Stomach (tissue), 9 donors: ENCODE data around the gene KCNK7. TPM values are rescaled to one million over a fixed set of nuclear protein-coding genes. Genes with fewer than 3 reads are reported as not detected.

Experiments
- DNase-seq, 2 donors: peaks; one replicate each; pipeline versions ENCODE4 v3.0.0 to v3.0.0-alpha.2; 2013 to 2019
- H3K27ac ChIP-seq, 5 donors: fragments of 200-600 bp in 4 of 5; sonication (generic) in 4 of 5; one replicate each; pipeline ENCODE4 v1.5.1; 2013 to 2019; ENCODE audit warnings: mild to moderate bottlenecking in 1 of 5, moderate library complexity in 1 of 5
- H3K27me3 ChIP-seq, 3 donors: fragments of 200-600 bp; sonication (generic); one replicate each; pipeline ENCODE4 v1.5.1; 2017 to 2019; ENCODE audit warnings: mixed run types in 1 of 3
- H3K36me3 ChIP-seq, 4 donors: fragments of 200-600 bp; sonication (generic); 1 replicate in 3 of 4; 2 replicates in 1 of 4; pipeline ENCODE4 v1.5.1; 2016 to 2019
- H3K4me1 ChIP-seq, 4 donors: fragments of 200-600 bp; sonication (generic); one replicate each; pipeline ENCODE4 v1.5.1; 2016 to 2019
- H3K4me3 ChIP-seq, 4 donors: fragments of 200-600 bp; sonication (generic) in 3 of 4; one replicate each; pipeline ENCODE4 v1.5.1; 2016 to 2019; ENCODE audit warnings: mild to moderate bottlenecking in 1 of 4
- H3K9me3 ChIP-seq, 4 donors: fragments of 200-600 bp; sonication (generic); one replicate each; pipeline ENCODE4 v1.5.1; 2016 to 2019
- EP300 ChIP-seq: sonication (generic); formaldehyde crosslinking; IDR thresholded peaks from one replicate; pipeline ENCODE4 v1.6.1; 2017; ENCODE audit warnings: antibody characterized with exemption
- POLR2A ChIP-seq, 4 donors: fragments of 450-650 bp; IDR thresholded peaks; one replicate each; pipeline ENCODE4 v1.6.1; 2016; ENCODE audit warnings: antibody characterized with exemption in 4 of 4, control low read depth in 2 of 4, mild to moderate bottlenecking in 1 of 4, moderate library complexity in 1 of 4
- POLR2AphosphoS5 ChIP-seq, 3 donors: sonication (generic); formaldehyde crosslinking; IDR thresholded peaks; one replicate each; pipeline ENCODE4 v1.6.1; 2016; ENCODE audit warnings: antibody characterized with exemption in 3 of 3
- WGBS, 5 donors: extraction: QIAGEN DNeasy Blood & Tissue Kit in 3 of 5; methylation state at CpG; one replicate each; pipeline versions ENCODE4 v1.1.5 to v1.1.7; 2013 to 2018; 5-methylcytosine and 5-hydroxymethylcytosine counted together
- intact Hi-C: fragments of 100-400 bp; cut with DNase I; formaldehyde crosslinking; loops from one replicate; pipeline ENCODE4 v1.15.1; 2023; ENCODE audit warnings: low total_unique reads
- polyA plus RNA-seq, 3 donors: library from polyadenylated mRNA; stranded (reverse); fragments of 200-250 nt; gene quantifications; one replicate each; pipeline ENCODE4 v1.2.3, GENCODE V29; 2013
- total RNA-seq, 5 donors: library from RNA; depleted of rRNA; stranded (reverse); fragments of >200 nt; gene quantifications; one replicate each; pipeline versions ENCODE4 v1.1.0 to v1.2.3, GENCODE V29; 2014 to 2016
- TF ChIP-seq, protein P1 (sequence below), 7 experiments: fragments of 450-650 bp in 4 of 7; fragments of 200-600 bp in 3 of 7; sonication (generic) in 3 of 7; IDR thresholded peaks; one replicate each; pipeline ENCODE4 v1.5.1; 2016 to 2019; ENCODE audit warnings: antibody characterized with exemption in 7 of 7, control low read depth in 2 of 7, mild to moderate bottlenecking in 1 of 7
- donor health status: healthy with polysubstance abuse.
- donor health status: Bipolar disorder and iron deficiency.
- donor health status: healthy.

KCNK7 gene
- total and polyA plus RNA-seq, 8 donors: 0.58 to 5.8 (median 3.0) TPM; not detected in 4

DNA sequence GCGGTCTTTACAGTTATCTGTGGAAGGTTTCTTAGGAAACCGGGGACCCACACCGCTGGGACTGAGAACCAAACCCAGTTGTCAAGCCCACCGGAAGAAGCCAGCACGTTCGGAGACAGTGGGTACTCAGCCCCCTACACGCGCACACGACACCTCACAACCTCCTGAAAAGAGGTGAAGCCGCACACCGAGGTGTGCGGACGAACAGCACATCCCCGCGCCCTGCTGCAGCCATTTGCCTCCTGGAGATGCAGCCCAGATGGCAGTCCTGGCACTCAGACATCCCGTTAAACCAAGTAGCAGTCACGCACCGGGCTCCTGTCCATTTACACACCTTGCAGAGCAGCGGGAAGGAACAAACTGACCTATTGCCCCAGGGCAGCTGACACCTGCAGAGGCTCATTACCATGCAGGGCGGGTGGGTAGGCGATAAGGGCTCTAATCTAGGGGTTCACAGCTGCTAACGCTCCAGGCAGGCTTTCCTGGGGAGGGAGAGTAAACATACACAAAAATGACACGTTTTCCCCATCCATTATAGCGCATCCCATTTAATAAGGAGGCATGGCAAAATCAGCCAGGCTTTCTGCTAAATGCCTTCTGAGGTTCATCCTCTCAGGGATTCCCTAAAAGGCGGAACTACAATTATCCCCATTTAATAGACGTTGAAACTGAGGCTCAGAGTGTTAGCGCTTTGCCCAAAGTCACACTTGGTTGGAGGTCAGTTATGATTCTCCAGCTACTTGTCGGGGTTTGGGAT is 20.6 kb downstream of the KCNK7 start:
- H3K27me3 ChIP-seq: no peaks in the 10 kb centered on the region
- intact Hi-C loops: no loop called here
- H3K27ac ChIP-seq: peak overlapping the region; percentile 84 to 97 (median 95)
- H3K4me1 ChIP-seq: peaks cover 64 to 83% (median 78%) of the 10 kb centered on the region in 4 donors
- DNase-seq: peak; percentile 73 to 76
- peak overlapping the region; percentile 75 to 89 (median 80) for H3K4me3 ChIP-seq
- WGBS, 5 donors: 5 to 12% (median 7%) methylated on average over 21 to 28 of the region's 28 CpGs
- TF ChIP-seq POLR2A (IDR thresholded peaks at IDR 0.05): no peak
- TF ChIP-seq POLR2AphosphoS5 (IDR thresholded peaks at IDR 0.05): no peak
- TF ChIP-seq EP300: no peak
- TF ChIP-seq, protein P1, sequence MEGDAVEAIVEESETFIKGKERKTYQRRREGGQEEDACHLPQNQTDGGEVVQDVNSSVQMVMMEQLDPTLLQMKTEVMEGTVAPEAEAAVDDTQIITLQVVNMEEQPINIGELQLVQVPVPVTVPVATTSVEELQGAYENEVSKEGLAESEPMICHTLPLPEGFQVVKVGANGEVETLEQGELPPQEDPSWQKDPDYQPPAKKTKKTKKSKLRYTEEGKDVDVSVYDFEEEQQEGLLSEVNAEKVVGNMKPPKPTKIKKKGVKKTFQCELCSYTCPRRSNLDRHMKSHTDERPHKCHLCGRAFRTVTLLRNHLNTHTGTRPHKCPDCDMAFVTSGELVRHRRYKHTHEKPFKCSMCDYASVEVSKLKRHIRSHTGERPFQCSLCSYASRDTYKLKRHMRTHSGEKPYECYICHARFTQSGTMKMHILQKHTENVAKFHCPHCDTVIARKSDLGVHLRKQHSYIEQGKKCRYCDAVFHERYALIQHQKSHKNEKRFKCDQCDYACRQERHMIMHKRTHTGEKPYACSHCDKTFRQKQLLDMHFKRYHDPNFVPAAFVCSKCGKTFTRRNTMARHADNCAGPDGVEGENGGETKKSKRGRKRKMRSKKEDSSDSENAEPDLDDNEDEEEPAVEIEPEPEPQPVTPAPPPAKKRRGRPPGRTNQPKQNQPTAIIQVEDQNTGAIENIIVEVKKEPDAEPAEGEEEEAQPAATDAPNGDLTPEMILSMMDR (IDR thresholded peaks at IDR 0.05): no peak
- H3K36me3 ChIP-seq: peaks cover 12 to 16% (median 14%) of the 10 kb centered on the region in 4 donors
- no peaks in the 10 kb centered on the region for H3K9me3 ChIP-seq

DNA sequence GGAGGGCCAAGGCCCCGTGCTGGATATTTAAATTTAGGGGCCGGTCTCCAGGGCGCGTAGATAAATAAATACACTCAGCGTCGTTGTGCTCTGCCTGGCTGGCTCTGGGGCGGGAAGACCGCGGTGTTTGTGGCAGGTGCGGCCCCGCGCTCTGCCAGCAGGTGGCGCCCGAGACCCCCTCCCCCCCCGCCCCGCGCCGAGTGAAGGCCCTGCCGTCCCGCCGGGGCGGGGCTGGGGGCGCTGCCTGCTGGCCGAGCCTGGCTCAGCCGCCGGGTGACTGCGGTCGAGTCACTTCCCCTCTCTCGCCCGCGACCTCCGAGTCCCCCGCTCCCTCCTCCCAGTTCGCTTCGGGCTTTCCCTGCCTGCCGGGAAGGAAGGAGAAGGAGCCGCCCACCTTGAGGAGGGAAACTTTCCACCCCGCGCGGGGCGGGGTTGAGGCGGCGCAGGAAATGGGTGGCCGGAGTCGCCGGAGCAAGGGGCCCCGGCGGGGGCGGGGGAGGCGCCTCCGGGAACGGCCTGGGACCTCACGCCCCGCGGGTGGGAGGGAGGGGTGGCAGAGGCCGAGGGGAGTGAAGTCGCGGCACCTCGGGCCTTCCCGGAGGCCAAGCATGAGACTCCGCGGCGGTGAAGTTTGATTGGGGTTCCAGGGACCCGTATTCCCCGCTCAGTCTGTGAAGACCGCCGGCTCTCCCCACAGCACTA is 21.3 kb downstream of the KCNK7 start:
- peak; percentile 89 to 97 for DNase-seq
- H3K4me3 ChIP-seq: peak overlapping the region; percentile 75 to 89 (median 80)
- intact Hi-C loops: no loop called here
- no peaks in the 10 kb centered on the region for H3K27me3 ChIP-seq
- H3K27ac ChIP-seq: peak overlapping the region; percentile 84 to 97 (median 95)
- H3K4me1 ChIP-seq: peaks cover 67 to 82% (median 82%) of the 10 kb centered on the region in 4 donors
- H3K36me3 ChIP-seq: peaks cover 4 to 9% (median 7%) of the 10 kb centered on the region in 4 donors
- TF ChIP-seq EP300 (no peak), POLR2AphosphoS5 (IDR thresholded peaks at IDR 0.05) (peak; percentile 43 to 85 (median 82)), POLR2A (IDR thresholded peaks at IDR 0.05) (no peak)
- TF ChIP-seq, protein P1 (IDR thresholded peaks at IDR 0.05): peak in 5 of 7 experiments; percentile 41 to 100 (median 98)
- WGBS, 5 donors: 0 to 1% (median 0%) methylated on average over 6 to 67 of the region's 67 CpGs
- H3K9me3 ChIP-seq: no peaks in the 10 kb centered on the region

DNA sequence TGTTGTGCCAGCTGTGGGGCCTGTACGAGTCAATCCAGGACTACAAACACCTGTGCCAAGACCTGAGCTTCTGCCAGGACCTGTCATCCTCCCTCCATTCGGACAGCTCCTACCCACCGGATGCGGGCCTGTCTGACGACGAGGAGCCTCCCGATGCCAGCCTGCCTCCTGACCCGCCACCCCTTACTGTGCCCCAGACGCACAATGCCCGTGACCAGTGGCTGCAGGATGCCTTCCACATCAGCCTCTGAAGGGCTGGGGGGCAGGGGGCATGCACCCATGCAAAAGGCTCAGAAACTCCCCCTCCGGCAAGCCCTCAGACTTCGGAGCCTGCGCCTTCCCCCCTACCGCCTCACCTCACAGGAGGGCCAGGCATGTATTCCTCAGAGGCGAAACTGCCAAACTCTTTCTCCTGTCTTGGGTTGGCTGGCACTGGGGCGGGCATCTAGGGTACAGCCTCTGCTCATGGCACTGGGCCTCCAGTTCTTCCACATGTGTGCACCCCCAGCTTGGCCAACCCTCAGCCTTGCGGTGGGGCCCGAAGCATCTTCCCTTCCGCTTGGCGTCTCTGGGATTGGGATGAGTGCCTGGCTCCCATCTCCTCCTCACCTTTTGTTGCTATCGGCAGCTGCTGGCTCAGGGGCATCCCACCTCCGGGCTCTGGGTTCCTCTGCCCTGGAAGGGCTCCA is 22.1 kb downstream of the KCNK7 start:
- Histone ChIP-seq H3K4me1 (peaks cover 71 to 85% (median 82%) of the 10 kb centered on the region in 4 donors), H3K27ac (peak overlapping the region; percentile 84 to 97 (median 95)), H3K27me3 (no peaks in the 10 kb centered on the region), H3K9me3 (no peaks in the 10 kb centered on the region), H3K36me3 (peaks cover 0 to 2% (median under 1%) of the 10 kb centered on the region in 4 donors), H3K4me3 (peak overlapping the region; percentile 75 to 89 (median 80))
- peak in 1 of 2 donors; percentile 47 for DNase-seq
- TF ChIP-seq EP300: no peak
- TF ChIP-seq POLR2AphosphoS5 (IDR thresholded peaks at IDR 0.05): no peak
- TF ChIP-seq, protein P1 (IDR thresholded peaks at IDR 0.05): no peak
- no peak for TF ChIP-seq POLR2A (IDR thresholded peaks at IDR 0.05)
- 0 to 33% (median 28%) methylated on average over 3 to 22 of the region's 22 CpGs for WGBS, 5 donors
- intact Hi-C loops: no loop called here
